22Rv1 (cell line): Measurements from ENCODE around the gene ZNF618.

ENCODE experiments used
- ZFX ChIP-seq: fragments of 450-650 bp; IDR thresholded peaks from 2 replicates; pipeline ENCODE4 v1.6.1; 2017; ENCODE audit warnings: antibody characterized with exemption, borderline replicate concordance
- TF ChIP-seq, protein P1 (sequence below): fragments of 450-650 bp; IDR thresholded peaks from 2 replicates; pipeline ENCODE4 v1.5.1; 2017; ENCODE audit warnings: mild to moderate bottlenecking

DNA sequence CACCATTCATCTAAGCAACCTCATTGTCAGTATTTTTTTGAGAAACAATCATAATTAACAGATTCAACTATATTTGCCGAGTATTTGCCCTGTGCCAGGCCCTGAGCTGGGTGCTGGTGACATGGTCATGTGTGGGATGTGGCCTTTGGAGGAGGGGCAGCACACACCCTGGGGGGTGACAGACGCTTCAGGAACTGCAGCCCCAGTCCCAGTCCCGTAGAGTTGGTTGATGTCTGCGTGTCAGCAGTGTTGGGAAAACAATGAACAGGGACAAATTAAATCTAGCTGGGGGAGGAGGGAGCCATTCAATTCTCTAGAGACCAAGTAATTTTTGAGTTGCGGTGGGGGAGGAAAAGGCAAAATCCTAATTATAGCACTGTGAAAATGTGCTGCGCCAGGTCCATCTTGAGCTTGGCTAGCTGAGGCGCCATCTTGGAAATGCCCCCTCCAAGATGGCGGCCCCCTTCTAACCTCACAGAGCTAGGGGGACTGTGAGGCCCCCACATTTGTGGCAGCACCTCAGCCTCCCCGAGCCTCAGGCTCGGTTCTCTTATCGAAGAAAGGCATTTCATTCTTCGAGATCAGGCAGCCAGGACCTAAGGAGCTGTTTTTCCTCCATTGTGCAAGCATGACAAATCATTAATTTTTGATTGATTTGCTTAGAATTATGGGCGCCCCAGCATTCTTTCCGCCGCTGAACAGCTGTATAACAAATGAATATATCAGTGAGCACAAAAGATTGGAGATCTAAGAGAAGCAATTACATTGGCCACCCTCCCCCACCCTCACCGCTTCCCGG lies 87.8 kb downstream of the ZNF618 start:
- TF ChIP-seq ZFX, result no peak
- TF ChIP-seq, protein P1, sequence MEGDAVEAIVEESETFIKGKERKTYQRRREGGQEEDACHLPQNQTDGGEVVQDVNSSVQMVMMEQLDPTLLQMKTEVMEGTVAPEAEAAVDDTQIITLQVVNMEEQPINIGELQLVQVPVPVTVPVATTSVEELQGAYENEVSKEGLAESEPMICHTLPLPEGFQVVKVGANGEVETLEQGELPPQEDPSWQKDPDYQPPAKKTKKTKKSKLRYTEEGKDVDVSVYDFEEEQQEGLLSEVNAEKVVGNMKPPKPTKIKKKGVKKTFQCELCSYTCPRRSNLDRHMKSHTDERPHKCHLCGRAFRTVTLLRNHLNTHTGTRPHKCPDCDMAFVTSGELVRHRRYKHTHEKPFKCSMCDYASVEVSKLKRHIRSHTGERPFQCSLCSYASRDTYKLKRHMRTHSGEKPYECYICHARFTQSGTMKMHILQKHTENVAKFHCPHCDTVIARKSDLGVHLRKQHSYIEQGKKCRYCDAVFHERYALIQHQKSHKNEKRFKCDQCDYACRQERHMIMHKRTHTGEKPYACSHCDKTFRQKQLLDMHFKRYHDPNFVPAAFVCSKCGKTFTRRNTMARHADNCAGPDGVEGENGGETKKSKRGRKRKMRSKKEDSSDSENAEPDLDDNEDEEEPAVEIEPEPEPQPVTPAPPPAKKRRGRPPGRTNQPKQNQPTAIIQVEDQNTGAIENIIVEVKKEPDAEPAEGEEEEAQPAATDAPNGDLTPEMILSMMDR, result no peak
